HEK293T (cell line): ENCODE measurements around the gene TBC1D17.
A peak's percentile ranks its signal among the peaks of the same experiment; 100 is the strongest.

Source experiments
- CTCF ChIA-PET: fragments of 350-600 bp; formaldehyde crosslinking; extraction: SDS; loops from one replicate; lab custom pipeline; 2021; ENCODE audit warnings: antibody characterized with exemption, inconsistent platforms; lab: Yijun Ruan, JAX
- POLR2A ChIA-PET: fragments of 350-600 bp; formaldehyde crosslinking; extraction: SDS; loops from one replicate; lab custom pipeline; 2020; ENCODE audit warnings: antibody characterized with exemption, inconsistent platforms; lab: Yijun Ruan, JAX
- DNase-seq: peaks from one replicate; pipeline ENCODE4 v3.0.0; 2012; ENCODE audit warnings: mixed read lengths; ENCODE audit errors: extremely low spot score
- ARNT ChIP-seq: fragments of 450-650 bp; IDR thresholded peaks from 2 replicates; pipeline ENCODE4 v1.6.1; 2017; ENCODE audit warnings: mild to moderate bottlenecking
- BHLHE40 ChIP-seq: fragments of 450-650 bp; IDR thresholded peaks from 2 replicates; pipeline ENCODE4 v1.6.1; 2016; ENCODE audit warnings: mild to moderate bottlenecking, moderate library complexity, borderline replicate concordance
- CTBP1 ChIP-seq: fragments of 450-650 bp; IDR thresholded peaks from 2 replicates; pipeline ENCODE4 v1.6.1; 2016; ENCODE audit warnings: borderline replicate concordance
- ELF4 ChIP-seq: fragments of 450-650 bp; IDR thresholded peaks from 2 replicates; pipeline ENCODE4 v1.6.1; 2017; ENCODE audit warnings: antibody characterized with exemption
- FOXA1 ChIP-seq: fragments of 450-650 bp; IDR thresholded peaks from 2 replicates; pipeline ENCODE4 v1.6.1; 2016; ENCODE audit warnings: mild to moderate bottlenecking
- FOXK2 ChIP-seq: fragments of 450-650 bp; IDR thresholded peaks from 2 replicates; pipeline ENCODE4 v1.6.1; 2016; ENCODE audit warnings: mild to moderate bottlenecking
- FOXM1 ChIP-seq: fragments of 450-650 bp; IDR thresholded peaks from 2 replicates; pipeline ENCODE4 v1.6.1; 2017; ENCODE audit warnings: mild to moderate bottlenecking, borderline replicate concordance
- HDGF ChIP-seq: fragments of 450-650 bp; IDR thresholded peaks from 2 replicates; pipeline ENCODE4 v1.6.1; 2017; ENCODE audit warnings: antibody characterized with exemption, borderline replicate concordance
- L3MBTL2 ChIP-seq: fragments of 450-650 bp; conservative IDR thresholded peaks from 2 replicates; pipeline ENCODE4 v1.6.1; 2016; ENCODE audit warnings: mild to moderate bottlenecking
- LEF1 ChIP-seq: fragments of 450-650 bp; IDR thresholded peaks from 2 replicates; pipeline ENCODE4 v1.6.1; 2017; ENCODE audit warnings: mild to moderate bottlenecking, borderline replicate concordance
- NFRKB ChIP-seq: fragments of 450-650 bp; IDR thresholded peaks from 2 replicates; pipeline ENCODE4 v1.6.1; 2016; ENCODE audit warnings: mild to moderate bottlenecking, moderate library complexity
- SP1 ChIP-seq: fragments of 450-650 bp; IDR thresholded peaks from 2 replicates; pipeline ENCODE4 v1.6.1; 2017
- SUZ12 ChIP-seq: fragments of 450-650 bp; IDR thresholded peaks from 2 replicates; pipeline ENCODE4 v1.6.1; 2016; ENCODE audit warnings: mild to moderate bottlenecking
- TARDBP ChIP-seq: fragments of 450-650 bp; IDR thresholded peaks from 2 replicates; pipeline ENCODE4 v1.6.1; 2016
- ZNF384 ChIP-seq: fragments of 450-650 bp; IDR thresholded peaks from 2 replicates; pipeline ENCODE4 v1.6.1; 2016
- TF ChIP-seq, protein P1 (sequence below): fragments of 450-650 bp; IDR thresholded peaks from 2 replicates; pipeline ENCODE4 v1.6.1; 2016

Gene TBC1D17

DNA sequence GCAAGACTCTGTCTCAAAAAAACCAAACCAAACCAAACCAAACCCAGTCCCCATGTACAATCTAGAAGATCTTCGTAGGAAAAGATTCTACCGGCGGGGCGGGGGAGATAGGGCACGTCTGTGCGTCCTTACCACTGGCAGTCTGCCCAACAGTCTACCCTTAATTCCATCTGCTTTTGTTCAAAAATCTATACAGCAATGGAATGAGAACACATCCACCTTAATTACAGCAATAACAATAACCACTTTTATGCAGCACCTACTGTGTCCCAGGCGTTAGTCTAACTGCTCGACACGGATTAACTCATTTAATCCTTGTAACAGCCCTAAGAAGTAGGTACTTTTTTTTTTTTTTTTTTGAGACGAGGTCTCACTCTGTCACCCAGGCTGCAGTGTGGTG lies 49.0 kb downstream of the TBC1D17 start:
- DNase-seq, result no peak
- ChIA-PET POLR2A (no interaction called here), CTCF (no interaction called here)
- no peak for TF ChIP-seq BHLHE40
- TF ChIP-seq, protein P1, sequence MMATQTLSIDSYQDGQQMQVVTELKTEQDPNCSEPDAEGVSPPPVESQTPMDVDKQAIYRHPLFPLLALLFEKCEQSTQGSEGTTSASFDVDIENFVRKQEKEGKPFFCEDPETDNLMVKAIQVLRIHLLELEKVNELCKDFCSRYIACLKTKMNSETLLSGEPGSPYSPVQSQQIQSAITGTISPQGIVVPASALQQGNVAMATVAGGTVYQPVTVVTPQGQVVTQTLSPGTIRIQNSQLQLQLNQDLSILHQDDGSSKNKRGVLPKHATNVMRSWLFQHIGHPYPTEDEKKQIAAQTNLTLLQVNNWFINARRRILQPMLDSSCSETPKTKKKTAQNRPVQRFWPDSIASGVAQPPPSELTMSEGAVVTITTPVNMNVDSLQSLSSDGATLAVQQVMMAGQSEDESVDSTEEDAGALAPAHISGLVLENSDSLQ, result no peak
- no peak for TF ChIP-seq LEF1
- no peak for TF ChIP-seq HDGF

DNA sequence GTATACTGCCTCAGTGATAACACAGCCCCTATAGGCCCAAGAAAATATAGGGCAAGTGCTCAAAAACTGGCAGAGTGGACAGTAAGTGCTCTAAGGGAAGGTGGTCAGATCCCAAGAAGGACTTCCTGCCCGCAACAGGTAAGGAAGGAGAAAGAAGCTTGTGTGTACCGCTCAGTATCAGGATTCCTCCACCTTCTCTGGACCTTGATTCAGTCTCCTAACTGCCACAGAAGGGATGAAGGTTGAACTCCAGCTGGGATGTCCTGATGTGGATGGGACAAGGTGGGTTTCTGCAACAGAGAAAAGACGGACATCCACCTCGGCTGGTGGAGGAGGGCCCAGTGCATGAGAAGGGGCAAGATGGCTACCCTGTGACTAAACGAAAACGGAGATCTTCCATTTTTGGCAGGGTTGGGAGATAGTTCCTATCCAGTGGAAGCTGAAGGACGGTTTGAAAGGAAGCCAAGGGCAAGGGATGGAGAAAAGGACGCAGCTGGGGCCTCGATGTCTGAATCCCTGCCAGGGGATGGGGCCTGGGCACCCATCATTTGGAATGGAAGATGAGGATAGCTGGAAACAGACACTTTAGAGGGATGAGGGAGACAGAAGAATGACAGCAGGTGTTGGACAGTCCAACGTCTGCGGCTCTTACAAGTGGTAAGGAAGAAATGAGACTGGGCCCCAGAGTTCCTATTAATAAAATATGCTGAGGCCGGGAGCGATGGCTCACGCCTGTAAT lies 50.2 kb downstream of the TBC1D17 start:
- no peak for DNase-seq
- ChIA-PET CTCF (no interaction called here), POLR2A (interaction anchor here (1.9 to 2.6 kb wide), 3 partner anchors 33 to 77 kb away, joined by 7 to 16 read pairs (median 15); partner anchors contain the start of genes AKT1S1, PTOV1 and TBC1D17)
- no peak for TF ChIP-seq ARNT
- no peak for TF ChIP-seq ZNF384
- TF ChIP-seq TARDBP, result no peak

DNA sequence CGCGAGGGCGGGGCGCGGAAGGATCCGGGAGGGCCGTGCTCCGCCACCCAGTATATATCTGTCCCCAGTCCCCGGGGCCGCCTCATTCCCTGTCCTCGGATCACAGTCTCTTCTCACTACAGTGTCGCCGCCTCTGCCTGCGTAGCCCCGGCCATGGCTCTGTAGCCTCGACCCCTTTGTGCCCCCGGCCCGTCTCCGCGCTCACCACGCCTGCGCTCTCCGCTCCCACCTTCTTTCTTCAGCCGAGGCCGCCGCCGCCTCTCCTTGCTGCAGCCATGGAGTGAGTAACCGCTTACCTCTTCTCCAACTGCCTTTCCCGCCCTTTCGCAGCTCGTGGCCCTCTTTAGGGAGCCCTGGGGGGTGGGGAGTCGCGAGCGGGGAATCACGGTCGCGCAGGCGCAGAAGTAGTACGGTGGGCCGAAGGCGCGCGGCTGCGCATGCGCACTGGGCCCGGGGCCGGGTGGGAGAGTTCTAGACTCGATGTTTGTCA lies 51.7 kb downstream of the TBC1D17 start, which contains the start of the genes ATF5 and NUP62:
ATF5 (plus strand) TSS at position 85 of the 490 bp plus-strand sequence. CDS start 1,646 bp downstream, outside the sequence.
NUP62 (minus strand) TSS at position 384 of the 490 bp plus-strand sequence. CDS start 19,697 bp downstream, outside the sequence.
- ChIA-PET CTCF (no interaction called here), POLR2A (interaction anchor here (1.0 to 2.6 kb wide), 17 partner anchors 9 to 119 kb away, joined by 3 to 27 read pairs (median 5); partner anchors contain the start of genes AKT1S1, PNKP, PTOV1 and TBC1D17)
- DNase-seq, result peak; percentile 96
- TF ChIP-seq SUZ12 (no peak), CTBP1 (no peak), ARNT (no peak), LEF1 (no peak), L3MBTL2 (peak; percentile 100), TARDBP (no peak), ELF4 (no peak), ZNF384 (no peak)
- TF ChIP-seq, protein P1, result no peak

DNA sequence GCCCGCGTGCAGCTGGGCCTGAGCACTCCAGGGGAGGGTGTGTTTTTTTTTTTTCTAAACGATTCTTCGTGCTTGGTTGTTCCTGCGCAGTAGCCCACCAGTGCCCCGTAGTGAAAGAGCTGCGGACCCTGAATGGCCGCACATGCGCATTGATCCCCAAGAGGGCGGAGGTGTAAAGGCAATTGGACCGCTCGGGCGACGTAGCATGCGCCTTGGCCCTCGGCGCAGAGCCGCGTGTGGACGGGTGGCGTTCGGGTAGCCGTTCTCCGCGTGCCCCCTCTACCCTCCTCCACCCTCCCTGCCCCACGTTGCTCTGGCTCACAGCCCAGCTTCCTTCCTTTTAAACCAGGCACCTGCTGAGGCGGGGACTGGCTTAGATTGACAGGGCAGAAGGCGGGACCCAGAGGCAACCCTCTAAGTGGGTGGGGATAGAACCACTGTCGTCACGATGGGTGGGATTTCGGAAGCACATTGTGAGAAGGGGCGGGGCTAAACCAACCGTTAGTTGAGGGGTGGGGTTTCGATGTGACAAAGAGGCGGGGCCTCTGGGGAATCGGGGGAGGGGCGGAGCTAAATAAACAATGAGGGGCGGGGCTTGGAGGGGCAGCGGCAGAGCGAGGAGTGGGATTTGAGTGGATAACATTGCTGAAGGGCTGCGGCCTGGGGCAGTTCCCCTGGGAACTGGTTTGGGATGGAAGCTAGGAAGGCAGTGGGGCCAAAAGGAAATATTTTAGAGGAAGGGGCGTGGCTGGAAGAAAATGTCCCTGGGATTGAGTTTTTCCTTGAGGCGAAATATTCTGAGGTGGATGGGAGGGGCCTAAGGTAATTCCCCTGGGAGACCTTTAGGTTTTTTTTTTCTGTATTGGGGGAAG lies 52.3 kb downstream of the TBC1D17 start:
- CTCF ChIA-PET, result no interaction called here
- POLR2A ChIA-PET, result interaction anchor here (0.8 to 2.6 kb wide), 18 partner anchors 10 to 120 kb away, joined by 3 to 27 read pairs (median 5); partner anchors contain the start of genes AKT1S1, PNKP, PTOV1 and TBC1D17
- no peak for TF ChIP-seq LEF1
- TF ChIP-seq SP1, result no peak; the same call in 1 of the 2 replicates
- TF ChIP-seq HDGF, result peak; percentile 76; the same call in 1 of the 2 replicates
- 0 out of 2 replicates have a peak, but pooled peaks have one; percentile 20 for TF ChIP-seq FOXM1
- TF ChIP-seq TARDBP, result no peak
- TF ChIP-seq ELF4, result peak; percentile 76; the same call in 1 of the 2 replicates
- peak; percentile 44; the same call in 1 of the 2 replicates for TF ChIP-seq L3MBTL2
- TF ChIP-seq, protein P1, result peak; percentile 99
- no peak for TF ChIP-seq BHLHE40
- peak; percentile 39; the same call in 1 of the 2 replicates for TF ChIP-seq ZNF384
- no peak for TF ChIP-seq CTBP1
- TF ChIP-seq FOXK2, result no peak
- TF ChIP-seq NFRKB, result no peak
- no peak for TF ChIP-seq FOXA1
- peak; percentile 97 for DNase-seq

DNA sequence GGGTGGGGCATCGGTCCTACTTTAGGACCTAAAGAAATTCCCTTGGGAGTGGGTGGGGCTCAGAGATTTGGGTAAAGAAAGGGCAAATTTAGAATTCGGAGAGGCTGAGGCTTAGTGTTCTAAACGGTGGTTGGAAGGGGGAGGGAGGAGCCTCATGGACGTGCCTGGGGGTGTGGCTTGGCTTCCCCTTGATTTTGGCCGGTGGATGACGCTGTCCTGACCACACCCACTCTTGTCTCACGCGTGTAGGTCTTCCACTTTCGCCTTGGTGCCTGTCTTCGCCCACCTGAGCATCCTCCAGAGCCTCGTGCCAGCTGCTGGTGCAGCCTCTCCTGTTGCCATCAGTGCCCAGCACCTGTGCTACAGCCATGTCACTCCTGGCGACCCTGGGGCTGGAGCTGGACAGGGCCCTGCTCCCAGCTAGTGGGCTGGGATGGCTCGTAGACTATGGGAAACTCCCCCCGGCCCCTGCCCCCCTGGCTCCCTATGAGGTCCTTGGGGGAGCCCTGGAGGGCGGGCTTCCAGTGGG lies 53.0 kb downstream of the TBC1D17 start:
- no peak for DNase-seq
- ChIA-PET POLR2A (interaction anchor here (0.8 to 2.6 kb wide), 8 partner anchors 11 to 120 kb away, joined by 3 to 27 read pairs (median 6); partner anchors contain the start of gene PNKP), CTCF (no interaction called here)
- TF ChIP-seq LEF1, result no peak
- no peak for TF ChIP-seq CTBP1
- no peak for TF ChIP-seq FOXM1
- TF ChIP-seq BHLHE40, result no peak
- TF ChIP-seq, protein P1, result no peak
- no peak for TF ChIP-seq NFRKB
- no peak for TF ChIP-seq L3MBTL2
- TF ChIP-seq ARNT, result no peak
- TF ChIP-seq SUZ12, result no peak
- TF ChIP-seq TARDBP, result no peak
- TF ChIP-seq SP1, result no peak
- TF ChIP-seq FOXA1, result no peak
- no peak for TF ChIP-seq FOXK2
- TF ChIP-seq HDGF, result no peak
- no peak for TF ChIP-seq ZNF384
- TF ChIP-seq ELF4, result no peak
